Measurements from ENCODE around the gene NOVA1.

DNA sequence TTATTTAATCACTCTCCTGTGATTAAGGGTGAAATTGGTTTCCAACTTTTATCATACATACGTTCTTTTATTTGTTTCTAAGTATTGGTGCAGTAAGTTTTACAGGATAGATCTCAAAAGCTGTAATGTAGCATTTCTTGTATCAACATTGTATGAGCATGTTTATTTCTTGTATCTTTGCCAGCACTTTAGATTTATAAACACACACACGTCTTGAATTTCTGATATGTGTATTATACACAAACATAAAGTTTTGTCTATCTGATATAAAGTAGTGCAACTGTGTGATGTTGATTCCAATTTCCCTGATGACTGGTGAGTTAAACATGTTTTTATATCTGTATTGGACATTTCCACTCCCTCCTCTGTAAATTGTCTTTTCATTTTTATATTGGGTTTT, 134.7 kb downstream of the NOVA1 start:
- no peak for TF ChIP-seq NFRKB (IDR thresholded peaks at IDR 0.05)
- TF ChIP-seq SP1 (IDR thresholded peaks at IDR 0.05) = no peak
- TF ChIP-seq TARDBP (IDR thresholded peaks at IDR 0.05) = no peak
